ELF-1 (cell line): ENCODE measurements around the gene TRIM61.
"Not testable (repeated sequence)": the region's sequence is repeated elsewhere in the genome, so short reads cannot be mapped to it uniquely, and the experiment has no call there.

Source experiments
- DNase-seq: peaks from one replicate; pipeline ENCODE4 v3.0.0-alpha.2; 2016; ENCODE audit warnings: low read depth, low spot score

TRIM61 gene

DNA sequence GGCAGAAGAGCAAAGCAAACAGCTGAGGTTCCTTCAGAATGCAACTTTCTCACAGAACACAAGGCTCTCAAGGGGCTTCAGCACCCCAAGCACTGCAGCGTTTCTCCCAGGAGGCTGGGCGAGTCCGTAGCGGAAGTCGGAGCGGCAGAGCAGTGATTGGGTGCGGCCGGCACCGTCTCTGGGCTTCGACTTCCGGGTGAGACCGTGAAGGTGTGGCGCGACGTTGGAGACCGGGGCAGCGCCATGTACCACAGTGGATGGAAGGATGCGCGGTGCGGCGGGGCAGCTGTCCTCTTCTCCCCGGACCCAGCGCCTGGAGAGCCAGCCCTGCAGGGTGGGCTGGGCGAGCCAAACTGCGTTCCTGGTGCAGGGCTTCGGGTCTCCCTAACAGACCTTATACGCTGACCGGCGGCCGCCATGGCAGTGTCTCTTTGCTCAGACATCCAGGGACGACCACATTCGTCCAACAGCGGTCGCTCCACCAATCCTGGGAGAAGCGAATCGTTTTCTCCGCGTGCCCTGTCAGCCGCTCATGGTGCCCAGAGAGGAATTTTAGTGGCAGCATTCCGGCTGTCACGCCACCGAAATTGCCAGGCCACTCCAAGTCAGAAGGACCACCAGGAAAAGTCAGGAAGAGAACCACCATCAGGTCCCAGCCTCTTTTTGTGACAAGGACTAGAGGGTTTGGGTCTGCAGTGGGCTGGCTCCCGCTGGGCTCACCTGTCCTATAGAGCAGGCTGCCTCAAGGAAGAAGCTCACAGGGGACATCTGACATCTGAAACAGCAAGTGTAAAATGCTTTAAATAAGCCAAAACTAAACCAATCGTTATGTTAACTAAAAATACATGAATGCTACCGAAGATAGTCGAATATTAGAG lies 20.5 kb downstream of the TRIM61 start:
- peak; percentile 89 for DNase-seq

DNA sequence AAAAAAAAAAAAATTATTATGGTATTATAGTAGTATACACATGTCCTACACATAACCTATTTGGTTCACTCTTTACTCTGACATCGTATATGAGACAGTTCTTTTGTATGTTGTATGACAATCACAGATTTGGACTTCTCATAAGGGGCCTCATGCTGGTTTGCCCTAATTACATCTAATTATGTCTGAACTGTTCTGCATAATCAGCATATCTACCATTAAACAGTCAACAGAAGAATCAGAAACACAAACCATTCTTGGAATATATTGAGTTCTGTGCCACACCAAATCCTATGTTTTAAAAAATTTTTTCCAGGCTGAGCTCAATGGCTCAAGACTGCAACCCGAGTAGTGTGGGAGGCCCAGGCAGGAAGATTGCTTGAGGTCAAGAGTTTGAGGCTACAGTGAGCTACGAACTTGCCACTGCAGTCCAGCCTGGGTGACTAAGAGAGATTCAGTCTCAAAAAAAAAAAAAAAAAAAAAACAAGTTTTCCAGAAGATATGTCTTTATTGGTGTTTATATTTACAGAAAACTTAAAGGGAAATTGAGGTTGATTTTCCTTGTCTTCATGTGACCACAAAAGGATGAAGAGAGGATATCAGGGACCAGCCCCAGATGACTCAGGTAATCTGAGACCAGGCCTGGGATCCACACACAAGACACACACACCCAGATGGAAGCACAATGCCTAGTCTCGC lies 22.2 kb downstream of the TRIM61 start:
- DNase-seq, result no peak

DNA sequence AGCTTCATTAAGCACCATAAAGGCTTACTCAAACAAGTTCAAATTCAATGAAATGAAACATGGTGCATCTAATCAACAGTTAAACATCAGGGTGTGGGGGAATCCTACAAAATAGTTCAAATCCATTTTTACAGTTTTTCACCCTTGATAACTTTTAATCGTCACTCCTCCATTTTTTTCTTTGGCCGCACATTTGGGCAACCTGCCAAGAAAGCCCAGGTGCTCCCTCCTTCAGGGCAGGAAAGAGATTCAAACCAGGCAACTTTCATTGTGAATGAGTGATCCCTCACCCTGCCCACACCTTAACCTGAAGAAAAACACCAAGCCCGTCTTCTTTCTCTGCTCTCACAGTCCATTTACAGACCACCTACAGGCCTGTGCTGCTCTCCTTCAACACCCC lies 24.9 kb downstream of the TRIM61 start:
- no peak for DNase-seq

DNA sequence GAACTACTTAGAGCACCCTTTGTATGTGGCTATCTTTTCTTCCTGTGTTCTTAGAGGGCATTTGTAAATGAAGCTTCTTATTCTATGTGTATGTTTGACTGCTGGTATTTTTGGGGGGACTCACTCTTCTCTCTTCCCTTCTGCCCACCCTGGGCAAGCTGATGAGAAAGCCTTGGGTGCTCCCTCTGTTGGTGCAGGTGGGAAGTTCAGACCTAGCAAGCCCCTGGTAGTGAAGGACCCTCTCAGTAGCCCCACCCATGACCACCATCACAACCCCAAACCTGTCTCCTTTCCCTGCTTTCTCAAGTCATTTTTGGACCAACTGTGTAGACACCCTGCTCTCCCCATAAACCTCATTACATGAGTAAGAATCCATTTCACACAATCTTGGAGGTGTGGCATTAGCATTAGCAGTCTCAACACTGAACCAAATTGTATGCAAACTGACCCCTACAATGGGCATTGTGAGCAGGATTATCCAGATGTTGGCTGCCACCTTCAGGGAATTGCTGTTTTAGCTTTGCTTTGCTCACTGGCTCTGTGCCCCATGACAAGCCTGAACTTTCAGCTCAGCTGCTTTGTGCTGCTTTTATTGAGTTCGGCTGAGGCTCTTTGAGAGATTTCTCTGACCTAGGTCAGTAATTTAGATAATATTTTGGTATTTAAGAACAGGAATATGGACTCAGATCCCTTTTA lies 27.9 kb downstream of the TRIM61 start:
- DNase-seq, result peak; percentile 40

DNA sequence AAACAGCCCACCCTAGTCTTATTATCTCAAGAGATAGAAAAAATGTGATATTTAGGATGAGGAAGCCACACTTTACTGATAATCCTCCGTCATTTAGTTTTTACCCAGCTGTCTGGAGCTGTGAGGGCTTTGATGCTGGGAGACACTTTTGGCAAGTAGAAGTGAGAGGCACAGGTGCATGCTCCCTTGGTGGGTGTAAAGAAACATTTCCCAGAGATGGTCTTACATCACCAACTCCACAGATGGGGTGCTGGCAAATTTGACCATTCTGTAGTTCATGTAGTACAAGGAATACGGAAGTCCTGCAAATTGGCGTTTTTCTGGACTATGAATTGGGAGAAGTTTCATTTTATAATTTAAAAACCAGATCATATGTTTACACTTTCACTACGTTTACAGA lies 28.5 kb downstream of the TRIM61 start:
- no peak for DNase-seq

DNA sequence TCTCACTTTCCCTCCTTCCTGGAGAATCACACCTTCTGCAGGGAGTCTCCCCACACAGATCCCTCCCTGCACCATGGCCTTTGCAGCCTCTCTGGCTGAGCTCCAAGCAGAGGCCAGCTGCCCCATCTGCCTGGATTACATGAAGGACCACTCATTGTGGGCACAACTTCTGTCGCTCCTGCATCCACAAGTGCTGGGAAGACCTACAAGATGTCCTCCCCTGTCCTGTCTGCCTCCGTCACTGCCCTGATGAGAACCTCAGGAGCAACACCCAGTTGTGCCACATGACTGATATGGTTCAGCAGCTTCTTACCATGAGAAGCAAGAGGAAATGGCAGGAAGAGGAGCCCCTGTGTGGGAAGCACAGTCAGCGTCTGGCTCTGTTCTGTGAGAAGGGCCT lies 29.5 kb downstream of the TRIM61 start:
- not testable (repeated sequence) for DNase-seq

DNA sequence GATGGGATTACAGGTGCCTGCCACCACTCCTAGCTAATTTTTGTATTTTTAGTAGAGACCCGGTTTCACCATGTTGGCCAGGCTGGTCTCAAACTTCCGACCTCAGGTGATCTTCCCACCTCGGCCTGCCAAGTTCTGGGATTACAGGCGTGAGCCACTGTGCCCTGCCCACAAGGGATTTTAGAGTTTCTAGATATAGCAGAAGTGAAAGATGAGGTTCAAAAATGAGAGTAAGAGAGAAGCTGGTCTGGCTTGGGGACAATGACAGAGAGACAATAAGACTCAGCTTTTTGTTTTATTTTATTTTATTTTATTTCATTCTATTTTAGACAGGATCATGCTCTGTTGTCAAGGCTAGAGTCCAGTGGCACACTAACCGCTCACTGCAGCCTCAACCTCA lies 30.6 kb downstream of the TRIM61 start:
- DNase-seq, result no peak

DNA sequence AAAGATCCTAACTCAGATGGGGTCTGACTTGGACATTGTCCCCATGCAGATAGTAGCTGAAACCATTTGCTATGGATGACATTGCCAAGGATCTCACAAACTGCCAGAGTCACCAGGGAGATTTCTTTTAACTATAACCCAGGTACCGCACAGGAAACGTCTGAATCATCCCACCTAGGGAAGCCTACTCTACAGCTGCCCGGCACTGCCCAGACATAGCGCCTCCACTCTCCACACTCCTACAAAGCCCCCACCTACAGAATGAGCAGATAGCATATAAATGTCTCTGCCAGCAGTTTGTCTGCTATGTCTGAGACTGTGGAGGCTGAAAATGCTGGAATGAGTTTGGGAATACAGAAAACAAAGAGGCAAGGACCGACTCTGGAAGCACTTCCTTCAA lies 32.3 kb downstream of the TRIM61 start:
- DNase-seq, result no peak

DNA sequence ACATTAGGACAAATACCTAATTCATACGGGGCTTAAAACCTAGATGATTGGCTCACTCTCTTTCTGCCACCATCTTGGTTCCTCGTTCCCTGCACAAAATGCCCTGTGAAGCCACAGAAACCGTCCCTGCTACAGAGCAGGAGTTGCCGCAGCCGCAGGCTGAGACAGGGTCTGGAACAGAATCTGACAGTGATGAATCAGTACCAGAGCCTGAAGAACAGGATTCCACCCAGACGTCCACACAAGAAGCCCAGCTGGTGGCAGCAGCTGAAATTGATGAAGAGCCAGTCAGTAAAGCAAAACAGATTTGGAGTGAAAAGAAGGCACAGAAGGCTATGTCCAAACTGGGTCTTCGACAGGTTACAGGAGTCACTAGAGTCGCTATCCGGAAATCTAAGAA lies 34.3 kb downstream of the TRIM61 start:
- peak; percentile 69 for DNase-seq

DNA sequence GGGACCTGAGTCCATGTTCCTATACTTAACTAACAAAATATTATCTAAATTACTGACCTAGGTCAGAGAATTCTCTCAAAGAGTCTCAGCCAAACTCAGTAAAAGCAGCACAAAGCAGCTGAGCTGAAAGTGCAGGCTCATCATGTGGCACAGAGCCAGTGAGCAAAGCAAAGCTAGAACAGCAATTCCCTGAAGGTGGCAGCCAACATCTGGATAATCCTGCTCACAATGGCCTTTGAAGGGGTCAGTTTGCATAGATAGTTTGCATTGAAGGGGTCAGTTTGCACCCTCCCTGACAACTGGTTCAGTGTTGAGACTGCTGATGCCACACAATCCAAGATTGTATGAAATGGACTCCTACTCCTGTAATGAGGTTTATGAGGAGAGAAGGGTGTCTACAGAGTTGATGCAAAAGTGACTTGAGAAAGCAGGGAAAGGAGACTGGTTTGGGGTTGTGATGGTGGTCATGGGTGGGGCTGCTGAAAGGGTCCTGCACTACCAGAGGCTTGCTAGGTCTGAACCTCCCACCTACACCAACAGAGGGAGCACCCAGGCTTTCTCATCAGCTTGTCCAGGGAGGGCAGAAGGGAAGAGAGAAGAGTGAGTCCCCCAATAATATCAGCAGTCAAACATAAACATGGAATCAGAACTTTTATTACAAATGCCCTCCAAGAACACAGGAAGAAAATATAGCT lies 39.7 kb downstream of the TRIM61 start:
- DNase-seq, result peak; percentile 65

DNA sequence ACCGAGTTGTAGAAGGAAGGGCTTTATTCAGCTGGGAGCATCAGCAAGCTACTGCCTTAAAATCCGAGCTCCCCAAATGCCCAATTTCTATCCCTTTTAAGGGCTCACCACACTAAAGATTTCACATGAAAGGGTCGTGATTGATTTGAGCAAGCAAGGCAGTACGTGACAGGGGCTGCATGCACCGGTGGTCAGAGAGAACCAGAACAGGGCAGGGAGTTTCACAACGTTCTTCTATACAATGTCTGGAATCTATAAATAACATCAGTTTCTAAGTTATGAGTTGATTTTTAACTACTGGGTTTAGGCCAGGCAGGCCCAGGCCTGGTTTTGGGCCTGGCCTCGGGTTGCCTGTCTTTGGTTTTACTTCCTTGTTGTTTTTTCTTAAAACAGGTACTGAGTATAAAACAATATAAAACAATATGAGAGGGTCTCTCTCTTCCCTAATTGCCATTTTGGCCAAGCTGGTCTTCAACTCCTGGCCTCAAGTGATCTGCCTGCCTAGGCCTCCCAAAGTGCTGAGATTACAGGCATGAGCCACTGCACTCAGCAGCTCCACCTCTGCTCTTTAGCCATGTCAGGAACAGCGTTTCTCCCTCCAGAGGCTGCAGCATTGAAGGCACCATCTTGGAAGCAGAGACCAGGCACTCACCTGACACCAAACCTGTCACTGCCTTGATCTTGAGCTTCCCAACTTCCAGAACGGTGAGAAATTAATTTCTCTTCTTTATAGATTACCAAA lies 41.4 kb downstream of the TRIM61 start:
- DNase-seq, result not testable (repeated sequence)

DNA sequence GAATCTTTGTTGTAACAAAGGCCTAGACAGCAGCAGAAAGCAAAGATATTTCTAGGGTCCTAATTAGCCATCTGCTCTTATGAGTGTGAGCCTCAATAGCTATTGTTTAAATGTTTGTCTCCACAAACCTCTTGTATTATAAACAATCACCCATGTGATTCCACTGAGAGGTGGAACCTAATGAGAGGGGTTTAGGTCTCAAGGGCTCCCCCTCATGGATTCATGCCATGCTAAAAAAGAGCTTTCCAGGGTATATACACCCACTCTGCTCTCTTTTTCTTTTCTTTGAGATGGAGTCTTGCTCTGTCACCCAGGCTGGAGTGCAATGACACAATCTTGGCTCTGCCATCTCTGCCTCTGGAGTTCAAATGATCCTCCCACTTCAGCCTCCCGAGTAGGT lies 42.1 kb downstream of the TRIM61 start:
- DNase-seq, result peak; percentile 72

DNA sequence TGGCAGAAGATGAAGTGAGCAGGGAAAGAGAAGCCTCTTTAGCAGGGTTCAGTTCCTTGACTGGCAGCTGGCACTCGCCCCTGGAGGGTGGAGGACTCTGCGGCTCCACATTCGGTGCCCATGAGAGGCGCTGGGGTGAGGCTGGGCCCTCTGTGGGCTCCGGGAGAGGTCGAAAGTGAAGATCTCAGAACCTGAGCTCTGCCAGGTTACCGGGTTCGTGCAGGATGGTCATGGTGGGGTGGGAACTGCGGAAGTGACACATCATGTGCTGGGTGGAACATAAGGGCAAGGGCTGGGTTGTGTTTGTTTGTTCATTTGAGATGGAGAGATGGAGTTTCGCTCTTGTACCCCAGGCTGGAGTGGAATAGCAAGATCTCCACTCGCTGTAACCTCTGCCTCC lies 44.2 kb downstream of the TRIM61 start:
- DNase-seq, result no peak

DNA sequence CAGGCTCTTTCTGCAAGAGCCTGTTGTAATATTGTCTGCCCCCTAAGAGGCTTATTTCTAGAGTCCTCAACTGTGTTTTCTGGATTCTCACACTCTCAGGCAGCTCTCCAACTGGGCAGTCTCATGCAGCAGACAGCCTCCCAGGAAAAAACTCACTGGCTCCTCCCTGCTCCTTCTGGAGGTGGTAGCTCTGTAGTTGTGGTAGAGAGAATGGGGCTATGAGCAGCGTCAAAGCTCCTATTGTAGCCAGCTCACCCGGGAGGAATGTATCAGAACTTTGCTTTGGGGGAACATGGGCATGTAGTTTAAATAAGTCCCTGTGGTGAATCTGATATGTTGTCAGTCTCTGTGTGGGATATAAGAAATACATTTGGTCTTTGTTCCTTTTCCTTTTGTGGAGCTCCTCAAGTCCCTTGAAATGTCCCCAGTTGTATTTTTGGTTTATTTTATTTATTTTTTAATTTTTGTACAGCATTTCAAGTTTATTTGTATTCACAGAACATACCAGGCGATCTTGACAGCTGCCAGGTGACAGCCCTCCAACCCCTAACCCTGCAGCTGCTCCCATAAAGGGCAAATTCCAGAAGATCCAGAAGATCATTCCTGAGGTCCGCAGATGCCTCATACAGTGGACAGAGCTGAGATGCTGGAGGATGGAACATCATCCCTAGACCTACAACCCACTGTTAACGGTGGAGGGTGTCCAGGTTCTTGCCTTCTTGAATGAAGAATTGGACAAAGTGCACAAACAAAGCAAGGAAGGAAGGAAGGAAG lies 45.7 kb downstream of the TRIM61 start:
- DNase-seq, result peak; percentile 44

DNA sequence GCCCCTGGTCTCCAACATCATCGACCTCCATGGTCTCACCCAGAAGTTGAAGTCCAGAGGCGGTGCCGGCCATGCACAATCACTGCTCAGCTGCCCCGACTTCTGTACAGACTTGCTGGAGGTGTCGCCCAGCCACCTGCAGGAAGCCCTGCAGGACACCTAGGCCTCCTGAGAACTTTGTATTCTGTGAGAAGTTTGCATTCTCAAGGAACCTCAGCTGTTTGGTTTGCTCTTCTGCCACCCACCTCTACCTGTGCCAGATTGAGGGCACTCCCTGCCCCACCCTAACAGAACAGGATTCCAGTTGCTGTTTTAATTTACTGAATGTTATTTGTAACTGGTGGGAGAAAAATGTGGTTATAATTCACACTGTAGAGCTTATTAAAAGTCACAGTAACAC lies 46.8 kb downstream of the TRIM61 start:
- DNase-seq, result no peak

DNA sequence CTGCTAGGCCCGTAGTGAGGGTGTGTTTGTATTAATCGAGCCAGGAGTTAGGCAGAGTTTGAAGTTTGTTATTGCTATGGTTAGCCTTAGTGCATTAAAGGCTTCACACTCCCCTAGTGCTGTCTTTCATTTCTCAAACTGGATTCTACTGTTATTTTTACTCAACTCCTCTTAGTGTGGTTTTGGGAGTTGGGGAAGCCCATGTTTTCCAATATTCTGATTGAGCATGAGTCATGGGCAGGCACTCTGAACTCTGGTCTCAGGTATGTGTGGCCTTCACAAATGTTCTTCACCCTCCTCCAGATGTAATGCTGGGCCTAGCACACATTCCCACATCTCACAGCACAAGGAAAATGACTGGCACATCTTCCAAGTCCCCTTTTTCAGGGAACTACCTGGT lies 50.4 kb downstream of the TRIM61 start:
- DNase-seq, result not testable (repeated sequence)

DNA sequence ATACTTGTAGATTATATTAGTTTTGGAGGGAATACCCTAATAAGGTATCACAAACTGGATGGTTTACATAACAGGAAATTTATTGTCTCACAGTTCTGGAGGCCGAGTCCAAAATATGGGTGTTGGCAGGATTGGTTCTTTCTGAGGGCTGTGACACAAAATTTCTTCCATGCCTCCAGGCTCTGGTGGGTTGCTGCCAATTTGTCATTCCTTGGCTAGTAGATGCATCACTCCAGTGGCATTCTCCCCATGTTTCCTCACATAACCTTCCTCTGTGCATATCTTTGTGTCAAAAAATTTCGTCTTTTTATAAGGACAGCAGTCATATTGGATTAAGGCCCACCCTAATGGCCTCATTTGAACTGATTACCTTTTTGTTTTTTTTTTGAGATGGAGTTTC lies 51.2 kb downstream of the TRIM61 start:
- DNase-seq, result no peak

DNA sequence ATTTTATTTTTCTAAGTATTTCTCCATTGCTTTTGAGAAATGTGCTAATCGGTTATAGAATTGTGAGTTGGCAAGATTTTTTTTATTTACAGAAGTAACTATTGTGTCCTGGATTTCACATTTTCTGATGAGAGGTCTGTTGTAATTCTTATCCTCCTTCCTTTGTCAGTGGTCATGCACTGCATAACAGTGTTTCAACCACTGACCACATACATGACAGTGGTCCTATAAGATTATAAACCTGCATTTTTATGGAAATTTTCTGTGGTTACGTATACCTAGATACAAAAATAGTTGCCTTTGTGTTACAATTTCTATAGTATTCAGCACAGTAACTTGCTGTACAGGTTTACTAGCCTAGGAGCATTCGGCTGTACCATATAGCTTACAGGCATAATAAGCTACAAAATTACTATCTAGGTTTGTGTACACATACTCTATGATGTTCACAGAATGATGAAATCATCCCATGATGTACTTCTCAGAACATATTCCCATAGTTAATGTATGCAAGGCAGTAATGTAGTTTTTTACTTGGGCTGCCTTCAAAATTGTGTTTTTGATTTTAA lies 52.7 kb downstream of the TRIM61 start:
- no peak for DNase-seq

DNA sequence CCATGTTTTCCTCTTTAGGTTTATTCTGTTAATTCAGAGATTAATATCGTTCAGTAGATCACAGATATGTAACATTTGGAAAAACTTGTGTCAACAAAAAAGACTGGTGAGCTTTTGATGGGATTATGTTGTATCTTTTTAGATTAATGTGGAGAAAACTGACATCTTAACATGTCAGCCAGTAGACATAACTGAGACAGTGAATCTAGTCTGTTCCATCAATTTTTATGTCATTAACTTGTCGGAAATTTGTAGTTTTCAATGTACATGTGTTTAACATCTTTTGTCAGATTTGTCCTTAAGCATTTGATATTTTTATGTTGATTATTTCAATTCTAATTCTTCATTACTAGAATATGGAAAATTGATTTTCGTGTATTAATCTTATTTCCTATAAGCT lies 58.5 kb downstream of the TRIM61 start:
- DNase-seq, result no peak
